HepG2 (cell line): Measurements from ENCODE around the gene SLC19A1. TPM values are rescaled to one million over a fixed set of nuclear protein-coding genes. Genes with fewer than 3 reads are reported as not detected.
A peak's percentile ranks its signal among the peaks of the same experiment; 100 is the strongest.

ENCODE experiments used
- ARNTL ChIP-seq: sonication (generic); formaldehyde crosslinking; IDR thresholded peaks from 2 replicates; pipeline ENCODE4 v1.4.0; 2020; ENCODE audit warnings: mild to moderate bottlenecking, missing genetic modification reagents
- CHD4 ChIP-seq: fragments of 200-600 bp; sonication (generic); IDR thresholded peaks from 2 replicates; pipeline ENCODE4 v1.7.0; 2017; ENCODE audit warnings: mild to moderate bottlenecking, low read length, borderline replicate concordance
- FOXA1 ChIP-seq, 2 experiments: fragments of 450-650 bp in 1 of 2; sonication (generic) in 1 of 2; formaldehyde crosslinking in 1 of 2; IDR thresholded peaks; 2 replicates each; pipeline versions ENCODE4 v1.4.0 to v1.6.1; 2016 to 2020; ENCODE audit warnings: missing genetic modification reagents in 1 of 2
- NR2F1 ChIP-seq, 2 experiments: fragments of 450-650 bp in 1 of 2; formaldehyde crosslinking in 1 of 2; IDR thresholded peaks; 2 replicates each; pipeline versions ENCODE4 v1.5.0 to v1.6.1; 2016 to 2020; ENCODE audit warnings: mild to moderate bottlenecking in 1 of 2, missing compliant biosample characterization in 1 of 2, missing genetic modification reagents in 1 of 2, moderate library complexity in 1 of 2
- ONECUT2 ChIP-seq: sonication (generic); formaldehyde crosslinking; IDR thresholded peaks from 2 replicates; pipeline ENCODE4 v1.4.0; 2020; ENCODE audit warnings: missing genetic modification reagents
- PHF8 ChIP-seq: sonication (generic); formaldehyde crosslinking; IDR thresholded peaks from 2 replicates; pipeline ENCODE4 v1.5.0; 2020; ENCODE audit warnings: missing genetic modification reagents
- RNF2 ChIP-seq: fragments of 450-650 bp; conservative IDR thresholded peaks from 2 replicates; pipeline ENCODE4 v1.6.1; 2016; ENCODE audit warnings: low read depth
- SIX1 ChIP-seq: sonication (generic); formaldehyde crosslinking; IDR thresholded peaks from 2 replicates; pipeline ENCODE4 v1.4.0; 2020; ENCODE audit warnings: missing genetic modification reagents, borderline replicate concordance
- ZNF331 ChIP-seq: sonication (generic); formaldehyde crosslinking; IDR thresholded peaks from 2 replicates; pipeline ENCODE4 v1.4.0; 2020; ENCODE audit warnings: missing genetic modification reagents
- ZNF577 ChIP-seq: sonication (generic); formaldehyde crosslinking; IDR thresholded peaks from 2 replicates; pipeline ENCODE4 v1.4.0; 2020; ENCODE audit warnings: mild to moderate bottlenecking, low read depth, missing genetic modification reagents, borderline replicate concordance
- ZNF616 ChIP-seq: sonication (generic); formaldehyde crosslinking; IDR thresholded peaks from 2 replicates; pipeline ENCODE4 v1.5.0; 2020; ENCODE audit warnings: low read depth, mild to moderate bottlenecking, missing genetic modification reagents
- ZNF777 ChIP-seq: sonication (generic); formaldehyde crosslinking; IDR thresholded peaks from 2 replicates; pipeline ENCODE4 v1.4.0; 2020; ENCODE audit warnings: missing genetic modification reagents
- polyA plus RNA-seq, 8 experiments: library from polyadenylated mRNA; depleted of rRNA in 3 of 8; stranded (reverse) in 7 of 8; unstranded in 1 of 8; fragments of >200 nt; fragmentation: Illumina TruSeq in 4 of 8; extraction: Trizol in 4 of 8; gene quantifications; 2 replicates each; pipeline versions ENCODE4 v1.2.1 to v1.2.3, GENCODE V29; 2011 to 2016; ENCODE audit warnings: low read depth in 4 of 8, missing spikeins in 1 of 8, mixed read lengths in 1 of 8; ENCODE audit not compliant: insufficient read depth in 1 of 8
- total RNA-seq, 5 experiments: library from RNA; depleted of rRNA; stranded (reverse); fragments of >200 nt; fragmentation: Illumina TruSeq; extraction: Trizol; gene quantifications; 2 replicates each; pipeline ENCODE4 v1.2.3, GENCODE V29; 2016; ENCODE audit warnings: low read depth in 1 of 5
- TF ChIP-seq, protein P1 (sequence below): sonication (generic); formaldehyde crosslinking; IDR thresholded peaks from 2 replicates; pipeline ENCODE4 v1.4.0; 2020; ENCODE audit warnings: low read depth, mild to moderate bottlenecking, missing genetic modification reagents
- TF ChIP-seq, protein P2 (sequence below): sonication (generic); formaldehyde crosslinking; IDR thresholded peaks from 2 replicates; pipeline ENCODE4 v1.4.0; 2020; ENCODE audit warnings: mild to moderate bottlenecking, missing genetic modification reagents
- TF ChIP-seq, protein P3 (sequence below): sonication (generic); formaldehyde crosslinking; IDR thresholded peaks from 2 replicates; pipeline ENCODE4 v1.5.1; 2020; ENCODE audit warnings: mild to moderate bottlenecking, missing genetic modification reagents, moderate library complexity
- TF ChIP-seq, protein P4 (sequence below): sonication (generic); formaldehyde crosslinking; IDR thresholded peaks from 2 replicates; pipeline ENCODE4 v1.4.0; 2020; ENCODE audit warnings: missing genetic modification reagents
- TF ChIP-seq, protein P5 (sequence below): sonication (generic); formaldehyde crosslinking; IDR thresholded peaks from 2 replicates; pipeline ENCODE4 v1.4.0; 2020; ENCODE audit warnings: mild to moderate bottlenecking, missing genetic modification reagents
- TF ChIP-seq, protein P6 (sequence below): sonication (generic); formaldehyde crosslinking; IDR thresholded peaks from 2 replicates; pipeline ENCODE4 v1.8.0; 2023; ENCODE audit warnings: mild to moderate bottlenecking, missing genetic modification reagents

SLC19A1 gene
- total and polyA plus RNA-seq, 2 of the 13 experiments (the other 11 are each of a cell fraction or from before 2014, with no cell fraction given): 21.8 to 23.0 TPM

DNA sequence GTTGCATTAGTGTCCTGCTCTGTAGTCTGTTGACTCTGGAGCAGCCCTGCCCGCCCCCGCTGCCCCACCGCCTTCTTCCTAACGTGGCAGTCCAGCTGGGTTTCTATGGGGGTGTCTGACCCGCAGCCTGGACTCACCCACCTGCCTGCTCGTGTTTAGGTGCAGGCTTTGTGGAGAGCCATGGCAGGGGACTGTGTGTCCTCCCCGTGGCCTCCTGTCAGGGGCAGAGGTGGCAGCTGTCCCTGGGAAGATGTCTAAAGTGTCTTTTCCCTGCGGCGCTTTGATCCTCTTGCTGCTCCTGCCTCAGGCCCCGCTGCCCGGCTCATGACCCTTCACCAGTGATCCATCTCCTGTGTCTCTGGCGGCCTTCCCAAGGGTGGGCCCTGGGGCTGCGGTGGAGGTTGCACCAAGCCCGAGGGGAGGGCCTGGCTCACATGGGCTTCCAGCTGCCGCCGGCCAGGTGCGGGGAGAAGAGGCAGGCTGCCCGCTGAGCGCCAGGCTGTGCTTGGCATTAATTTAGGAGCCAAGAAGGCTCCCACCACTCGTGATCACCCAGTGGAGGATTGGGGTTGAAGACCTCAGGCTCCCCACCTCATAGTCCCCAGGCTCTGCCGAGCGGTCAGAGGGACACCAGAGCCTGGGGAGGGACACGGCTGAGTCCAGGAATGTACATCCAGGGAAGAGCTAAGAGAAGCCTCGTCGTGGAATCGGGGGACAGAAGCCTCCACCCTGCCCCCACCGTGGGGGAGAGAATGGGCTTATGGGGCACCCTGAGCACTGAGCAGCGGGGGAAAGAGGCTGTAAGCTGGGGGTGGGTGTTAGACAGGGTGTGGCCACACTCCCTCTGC is 93.2 kb downstream of the SLC19A1 start (continued):
- TF ChIP-seq ZNF577 (CRISPR knock-in tag) (no peak), FOXA1 (IDR thresholded peaks at IDR 0.05) (no peak), FOXA1 (CRISPR knock-in tag; IDR thresholded peaks at IDR 0.05) (peak; percentile 62), RNF2 (no peak), ZNF777 (CRISPR knock-in tag) (no peak), ARNTL (peak; percentile 95), ZNF616 (CRISPR knock-in tag) (0 out of 2 replicates have a peak, but pooled peaks have one; percentile 48), CHD4 (no peak), ZNF331 (peak; percentile 52; the same call in 1 of the 2 replicates), NR2F1 (CRISPR knock-in tag; IDR thresholded peaks at IDR 0.05) (peak; percentile 67 to 69; a peak in 3 of 4 replicates), PHF8 (CRISPR knock-in tag) (no peak), SIX1 (CRISPR knock-in tag) (no peak; the same call in 1 of the 2 replicates), ONECUT2 (CRISPR knock-in tag) (no peak)
- TF ChIP-seq, protein P1, sequence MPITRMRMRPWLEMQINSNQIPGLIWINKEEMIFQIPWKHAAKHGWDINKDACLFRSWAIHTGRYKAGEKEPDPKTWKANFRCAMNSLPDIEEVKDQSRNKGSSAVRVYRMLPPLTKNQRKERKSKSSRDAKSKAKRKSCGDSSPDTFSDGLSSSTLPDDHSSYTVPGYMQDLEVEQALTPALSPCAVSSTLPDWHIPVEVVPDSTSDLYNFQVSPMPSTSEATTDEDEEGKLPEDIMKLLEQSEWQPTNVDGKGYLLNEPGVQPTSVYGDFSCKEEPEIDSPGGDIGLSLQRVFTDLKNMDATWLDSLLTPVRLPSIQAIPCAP (CRISPR knock-in tag): no peak
- TF ChIP-seq, protein P2, sequence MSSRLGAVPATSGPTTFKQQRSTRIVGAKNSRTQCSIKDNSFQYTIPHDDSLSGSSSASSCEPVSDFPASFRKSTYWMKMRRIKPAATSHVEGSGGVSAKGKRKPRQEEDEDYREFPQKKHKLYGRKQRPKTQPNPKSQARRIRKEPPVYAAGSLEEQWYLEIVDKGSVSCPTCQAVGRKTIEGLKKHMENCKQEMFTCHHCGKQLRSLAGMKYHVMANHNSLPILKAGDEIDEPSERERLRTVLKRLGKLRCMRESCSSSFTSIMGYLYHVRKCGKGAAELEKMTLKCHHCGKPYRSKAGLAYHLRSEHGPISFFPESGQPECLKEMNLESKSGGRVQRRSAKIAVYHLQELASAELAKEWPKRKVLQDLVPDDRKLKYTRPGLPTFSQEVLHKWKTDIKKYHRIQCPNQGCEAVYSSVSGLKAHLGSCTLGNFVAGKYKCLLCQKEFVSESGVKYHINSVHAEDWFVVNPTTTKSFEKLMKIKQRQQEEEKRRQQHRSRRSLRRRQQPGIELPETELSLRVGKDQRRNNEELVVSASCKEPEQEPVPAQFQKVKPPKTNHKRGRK (CRISPR knock-in tag): no peak
- TF ChIP-seq, protein P3, sequence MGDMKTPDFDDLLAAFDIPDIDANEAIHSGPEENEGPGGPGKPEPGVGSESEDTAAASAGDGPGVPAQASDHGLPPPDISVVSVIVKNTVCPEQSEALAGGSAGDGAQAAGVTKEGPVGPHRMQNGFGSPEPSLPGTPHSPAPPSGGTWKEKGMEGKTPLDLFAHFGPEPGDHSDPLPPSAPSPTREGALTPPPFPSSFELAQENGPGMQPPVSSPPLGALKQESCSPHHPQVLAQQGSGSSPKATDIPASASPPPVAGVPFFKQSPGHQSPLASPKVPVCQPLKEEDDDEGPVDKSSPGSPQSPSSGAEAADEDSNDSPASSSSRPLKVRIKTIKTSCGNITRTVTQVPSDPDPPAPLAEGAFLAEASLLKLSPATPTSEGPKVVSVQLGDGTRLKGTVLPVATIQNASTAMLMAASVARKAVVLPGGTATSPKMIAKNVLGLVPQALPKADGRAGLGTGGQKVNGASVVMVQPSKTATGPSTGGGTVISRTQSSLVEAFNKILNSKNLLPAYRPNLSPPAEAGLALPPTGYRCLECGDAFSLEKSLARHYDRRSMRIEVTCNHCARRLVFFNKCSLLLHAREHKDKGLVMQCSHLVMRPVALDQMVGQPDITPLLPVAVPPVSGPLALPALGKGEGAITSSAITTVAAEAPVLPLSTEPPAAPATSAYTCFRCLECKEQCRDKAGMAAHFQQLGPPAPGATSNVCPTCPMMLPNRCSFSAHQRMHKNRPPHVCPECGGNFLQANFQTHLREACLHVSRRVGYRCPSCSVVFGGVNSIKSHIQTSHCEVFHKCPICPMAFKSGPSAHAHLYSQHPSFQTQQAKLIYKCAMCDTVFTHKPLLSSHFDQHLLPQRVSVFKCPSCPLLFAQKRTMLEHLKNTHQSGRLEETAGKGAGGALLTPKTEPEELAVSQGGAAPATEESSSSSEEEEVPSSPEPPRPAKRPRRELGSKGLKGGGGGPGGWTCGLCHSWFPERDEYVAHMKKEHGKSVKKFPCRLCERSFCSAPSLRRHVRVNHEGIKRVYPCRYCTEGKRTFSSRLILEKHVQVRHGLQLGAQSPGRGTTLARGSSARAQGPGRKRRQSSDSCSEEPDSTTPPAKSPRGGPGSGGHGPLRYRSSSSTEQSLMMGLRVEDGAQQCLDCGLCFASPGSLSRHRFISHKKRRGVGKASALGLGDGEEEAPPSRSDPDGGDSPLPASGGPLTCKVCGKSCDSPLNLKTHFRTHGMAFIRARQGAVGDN: peak; percentile 98
- TF ChIP-seq, protein P4, sequence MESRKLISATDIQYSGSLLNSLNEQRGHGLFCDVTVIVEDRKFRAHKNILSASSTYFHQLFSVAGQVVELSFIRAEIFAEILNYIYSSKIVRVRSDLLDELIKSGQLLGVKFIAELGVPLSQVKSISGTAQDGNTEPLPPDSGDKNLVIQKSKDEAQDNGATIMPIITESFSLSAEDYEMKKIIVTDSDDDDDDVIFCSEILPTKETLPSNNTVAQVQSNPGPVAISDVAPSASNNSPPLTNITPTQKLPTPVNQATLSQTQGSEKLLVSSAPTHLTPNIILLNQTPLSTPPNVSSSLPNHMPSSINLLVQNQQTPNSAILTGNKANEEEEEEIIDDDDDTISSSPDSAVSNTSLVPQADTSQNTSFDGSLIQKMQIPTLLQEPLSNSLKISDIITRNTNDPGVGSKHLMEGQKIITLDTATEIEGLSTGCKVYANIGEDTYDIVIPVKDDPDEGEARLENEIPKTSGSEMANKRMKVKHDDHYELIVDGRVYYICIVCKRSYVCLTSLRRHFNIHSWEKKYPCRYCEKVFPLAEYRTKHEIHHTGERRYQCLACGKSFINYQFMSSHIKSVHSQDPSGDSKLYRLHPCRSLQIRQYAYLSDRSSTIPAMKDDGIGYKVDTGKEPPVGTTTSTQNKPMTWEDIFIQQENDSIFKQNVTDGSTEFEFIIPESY (CRISPR knock-in tag): no peak
- TF ChIP-seq, protein P5, sequence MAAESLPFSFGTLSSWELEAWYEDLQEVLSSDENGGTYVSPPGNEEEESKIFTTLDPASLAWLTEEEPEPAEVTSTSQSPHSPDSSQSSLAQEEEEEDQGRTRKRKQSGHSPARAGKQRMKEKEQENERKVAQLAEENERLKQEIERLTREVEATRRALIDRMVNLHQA: no peak
- TF ChIP-seq, protein P6, sequence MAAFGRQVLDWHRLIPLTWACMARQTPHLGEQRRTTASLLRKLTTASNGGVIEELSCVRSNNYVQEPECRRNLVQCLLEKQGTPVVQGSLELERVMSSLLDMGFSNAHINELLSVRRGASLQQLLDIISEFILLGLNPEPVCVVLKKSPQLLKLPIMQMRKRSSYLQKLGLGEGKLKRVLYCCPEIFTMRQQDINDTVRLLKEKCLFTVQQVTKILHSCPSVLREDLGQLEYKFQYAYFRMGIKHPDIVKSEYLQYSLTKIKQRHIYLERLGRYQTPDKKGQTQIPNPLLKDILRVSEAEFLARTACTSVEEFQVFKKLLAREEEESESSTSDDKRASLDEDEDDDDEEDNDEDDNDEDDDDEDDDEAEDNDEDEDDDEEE (CRISPR knock-in tag): no peak
